ENCODE data around the gene CUL4A.

Gene CUL4A

DNA sequence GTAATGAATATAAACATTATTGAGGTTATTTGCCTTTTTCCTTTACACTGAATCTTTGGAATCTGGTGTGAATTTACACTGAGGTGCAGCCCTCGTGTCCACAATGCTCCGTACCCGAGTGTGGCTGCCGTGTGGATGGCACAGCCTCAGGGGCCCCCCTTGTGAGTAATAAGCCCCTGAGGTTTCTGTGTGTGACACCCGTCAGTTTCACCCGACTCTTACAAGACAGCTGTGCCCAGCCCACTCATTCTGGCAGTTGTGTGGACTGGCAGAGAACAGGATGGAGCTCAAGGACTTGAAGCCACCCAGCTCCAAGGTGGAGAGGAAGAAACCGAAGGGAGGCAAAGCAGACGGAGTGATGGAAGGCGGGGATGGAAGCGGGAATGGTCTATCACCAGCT is 43.1 kb upstream of the CUL4A start:
- Histone ChIP-seq H3K4me2 (ENCODE audit: low read depth, low read length, poor library complexity, severe bottlenecking) (no peak overlapping the region), H3K9ac (ENCODE audit: low read depth, low read length, poor library complexity, severe bottlenecking) (no peak overlapping the region), H3K4me3 (ENCODE audit: low read length, poor library complexity, severe bottlenecking) (no peak overlapping the region), H2AFZ (ENCODE audit: low read length) (no peak overlapping the region), H3K9me2 (replicated peaks; ENCODE audit: low read depth, low read length) (no peaks in the 10 kb centered on the region), H3K79me2 (ENCODE audit: insufficient read depth, low read length) (no peaks in the 10 kb centered on the region), H3K36me3 (ENCODE audit: insufficient read depth, low read length) (no peaks in the 10 kb centered on the region), H3K9me3 (ENCODE audit: insufficient read depth, low read depth, low read length) (no peaks in the 10 kb centered on the region), H3K27me3 (ENCODE audit: insufficient read depth, low read length, poor library complexity, severe bottlenecking) (no peaks in the 10 kb centered on the region), H3K4me1 (ENCODE audit: insufficient read depth, low read length, poor library complexity, severe bottlenecking) (peaks cover 10% of the 10 kb centered on the region), H3F3A (ENCODE audit: low read depth) (no peaks in the 10 kb centered on the region), H4K20me1 (ENCODE audit: insufficient read depth, low read length, poor library complexity, severe bottlenecking) (no peaks in the 10 kb centered on the region)
- TF ChIP-seq EZH2phosphoT487 (IDR thresholded peaks at IDR 0.05; ENCODE audit: borderline replicate concordance): no peak
- TF ChIP-seq, protein P1, sequence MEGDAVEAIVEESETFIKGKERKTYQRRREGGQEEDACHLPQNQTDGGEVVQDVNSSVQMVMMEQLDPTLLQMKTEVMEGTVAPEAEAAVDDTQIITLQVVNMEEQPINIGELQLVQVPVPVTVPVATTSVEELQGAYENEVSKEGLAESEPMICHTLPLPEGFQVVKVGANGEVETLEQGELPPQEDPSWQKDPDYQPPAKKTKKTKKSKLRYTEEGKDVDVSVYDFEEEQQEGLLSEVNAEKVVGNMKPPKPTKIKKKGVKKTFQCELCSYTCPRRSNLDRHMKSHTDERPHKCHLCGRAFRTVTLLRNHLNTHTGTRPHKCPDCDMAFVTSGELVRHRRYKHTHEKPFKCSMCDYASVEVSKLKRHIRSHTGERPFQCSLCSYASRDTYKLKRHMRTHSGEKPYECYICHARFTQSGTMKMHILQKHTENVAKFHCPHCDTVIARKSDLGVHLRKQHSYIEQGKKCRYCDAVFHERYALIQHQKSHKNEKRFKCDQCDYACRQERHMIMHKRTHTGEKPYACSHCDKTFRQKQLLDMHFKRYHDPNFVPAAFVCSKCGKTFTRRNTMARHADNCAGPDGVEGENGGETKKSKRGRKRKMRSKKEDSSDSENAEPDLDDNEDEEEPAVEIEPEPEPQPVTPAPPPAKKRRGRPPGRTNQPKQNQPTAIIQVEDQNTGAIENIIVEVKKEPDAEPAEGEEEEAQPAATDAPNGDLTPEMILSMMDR (conservative IDR thresholded peaks at IDR 0.05; ENCODE audit: low read length): no peak

DNA sequence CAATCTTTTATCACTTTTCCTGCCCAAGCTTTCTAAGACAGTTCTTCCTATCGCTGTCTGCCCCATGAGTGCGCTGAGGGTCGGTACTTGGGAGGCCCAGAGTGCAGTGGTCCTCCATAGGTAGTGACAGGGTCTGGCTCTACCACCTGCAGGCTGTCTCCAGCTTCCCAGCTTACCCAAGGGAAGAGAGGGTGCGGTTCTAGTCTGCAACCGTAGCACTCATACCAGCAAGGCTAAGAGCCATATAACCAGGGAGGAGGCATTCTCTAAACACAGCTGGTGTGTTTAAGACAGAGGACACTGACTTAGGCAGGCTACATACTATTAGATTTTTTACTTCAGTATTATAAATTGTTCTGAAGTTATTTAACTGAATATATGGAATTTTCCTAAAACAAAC is 42.7 kb upstream of the CUL4A start:
- TF ChIP-seq EZH2phosphoT487 (IDR thresholded peaks at IDR 0.05; ENCODE audit: borderline replicate concordance): no peak
- Histone ChIP-seq H3K9me3 (ENCODE audit: insufficient read depth, low read depth, low read length) (no peaks in the 10 kb centered on the region), H3K9ac (ENCODE audit: low read depth, low read length, poor library complexity, severe bottlenecking) (no peak overlapping the region), H3F3A (ENCODE audit: low read depth) (no peaks in the 10 kb centered on the region), H3K27me3 (ENCODE audit: insufficient read depth, low read length, poor library complexity, severe bottlenecking) (no peaks in the 10 kb centered on the region), H3K4me1 (ENCODE audit: insufficient read depth, low read length, poor library complexity, severe bottlenecking) (peaks cover 12% of the 10 kb centered on the region), H3K4me2 (ENCODE audit: low read depth, low read length, poor library complexity, severe bottlenecking) (no peak overlapping the region), H3K4me3 (ENCODE audit: low read length, poor library complexity, severe bottlenecking) (no peak overlapping the region), H3K36me3 (ENCODE audit: insufficient read depth, low read length) (peaks cover 2% of the 10 kb centered on the region; the same call in 1 of the 2 replicates), H2AFZ (ENCODE audit: low read length) (no peak overlapping the region), H4K20me1 (ENCODE audit: insufficient read depth, low read length, poor library complexity, severe bottlenecking) (no peaks in the 10 kb centered on the region), H3K9me2 (replicated peaks; ENCODE audit: low read depth, low read length) (no peaks in the 10 kb centered on the region), H3K79me2 (ENCODE audit: insufficient read depth, low read length) (no peaks in the 10 kb centered on the region)

DNA sequence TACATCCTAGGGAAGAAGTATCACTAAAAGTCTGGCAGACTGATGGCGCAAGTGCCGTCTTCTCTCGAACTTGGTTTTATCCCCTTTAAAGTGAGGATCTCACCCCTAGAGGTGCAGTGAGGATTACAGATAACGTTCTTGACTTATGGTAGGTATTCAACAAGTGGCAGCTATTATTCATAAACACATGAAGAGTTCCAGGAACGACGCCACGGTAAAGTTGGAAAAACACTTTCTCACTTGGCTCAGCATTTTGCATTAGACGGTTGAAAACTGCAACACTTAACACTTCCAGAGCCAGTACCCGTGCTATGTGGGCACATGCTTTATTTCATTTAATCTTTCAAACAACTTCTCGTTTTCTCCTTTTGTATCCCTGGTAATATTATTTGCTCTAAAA is 42.3 kb upstream of the CUL4A start:
- Histone ChIP-seq H4K20me1 (ENCODE audit: insufficient read depth, low read length, poor library complexity, severe bottlenecking) (no peaks in the 10 kb centered on the region), H3K9me2 (replicated peaks; ENCODE audit: low read depth, low read length) (no peaks in the 10 kb centered on the region), H3K4me1 (ENCODE audit: insufficient read depth, low read length, poor library complexity, severe bottlenecking) (peaks cover 12% of the 10 kb centered on the region), H3K36me3 (ENCODE audit: insufficient read depth, low read length) (peaks cover 4% of the 10 kb centered on the region; the same call in 1 of the 2 replicates), H2AFZ (ENCODE audit: low read length) (no peak overlapping the region), H3K4me2 (ENCODE audit: low read depth, low read length, poor library complexity, severe bottlenecking) (no peak overlapping the region), H3K9ac (ENCODE audit: low read depth, low read length, poor library complexity, severe bottlenecking) (no peak overlapping the region), H3K4me3 (ENCODE audit: low read length, poor library complexity, severe bottlenecking) (no peak overlapping the region), H3F3A (ENCODE audit: low read depth) (no peaks in the 10 kb centered on the region), H3K79me2 (ENCODE audit: insufficient read depth, low read length) (no peaks in the 10 kb centered on the region), H3K9me3 (ENCODE audit: insufficient read depth, low read depth, low read length) (no peaks in the 10 kb centered on the region), H3K27me3 (ENCODE audit: insufficient read depth, low read length, poor library complexity, severe bottlenecking) (no peaks in the 10 kb centered on the region)
- TF ChIP-seq, protein P1 (conservative IDR thresholded peaks at IDR 0.05; ENCODE audit: low read length): no peak
- no peak for TF ChIP-seq EZH2phosphoT487 (IDR thresholded peaks at IDR 0.05; ENCODE audit: borderline replicate concordance)

DNA sequence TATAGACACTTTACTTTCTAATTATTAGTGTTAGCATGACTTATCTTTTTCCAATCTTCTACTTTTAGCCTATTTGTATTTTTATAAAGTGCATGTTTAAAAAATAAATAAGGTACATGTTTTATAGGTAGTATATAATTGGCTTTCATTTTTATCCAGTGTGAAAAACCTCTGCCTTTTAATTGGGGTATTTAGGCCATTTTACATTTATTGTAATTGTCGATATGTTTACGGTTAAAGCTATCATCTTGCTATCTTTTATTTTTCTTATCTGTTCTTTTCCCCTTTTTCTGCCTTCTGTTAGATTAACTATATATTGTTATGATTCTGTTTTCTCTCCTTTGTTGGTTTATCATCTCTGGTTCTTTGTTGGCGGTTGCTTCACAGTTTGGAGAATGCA is 41.8 kb upstream of the CUL4A start:
- Histone ChIP-seq H3K4me3 (ENCODE audit: low read length, poor library complexity, severe bottlenecking) (no peak overlapping the region), H3K79me2 (ENCODE audit: insufficient read depth, low read length) (no peaks in the 10 kb centered on the region), H3K4me2 (ENCODE audit: low read depth, low read length, poor library complexity, severe bottlenecking) (no peak overlapping the region), H4K20me1 (ENCODE audit: insufficient read depth, low read length, poor library complexity, severe bottlenecking) (no peaks in the 10 kb centered on the region), H3K36me3 (ENCODE audit: insufficient read depth, low read length) (peaks cover 4% of the 10 kb centered on the region; the same call in 1 of the 2 replicates), H2AFZ (ENCODE audit: low read length) (no peak overlapping the region), H3K4me1 (ENCODE audit: insufficient read depth, low read length, poor library complexity, severe bottlenecking) (peaks cover 12% of the 10 kb centered on the region), H3K9me3 (ENCODE audit: insufficient read depth, low read depth, low read length) (no peaks in the 10 kb centered on the region), H3K9me2 (replicated peaks; ENCODE audit: low read depth, low read length) (no peaks in the 10 kb centered on the region), H3K9ac (ENCODE audit: low read depth, low read length, poor library complexity, severe bottlenecking) (no peak overlapping the region), H3F3A (ENCODE audit: low read depth) (no peaks in the 10 kb centered on the region), H3K27me3 (ENCODE audit: insufficient read depth, low read length, poor library complexity, severe bottlenecking) (no peaks in the 10 kb centered on the region)
- TF ChIP-seq EZH2phosphoT487 (IDR thresholded peaks at IDR 0.05; ENCODE audit: borderline replicate concordance): no peak
- TF ChIP-seq, protein P1 (conservative IDR thresholded peaks at IDR 0.05; ENCODE audit: low read length): no peak
